Measurements from ENCODE around the gene VWA7. TPM values are rescaled to one million over a fixed set of nuclear protein-coding genes. Genes with fewer than 3 reads are reported as not detected.

VWA7 gene
- total RNA-seq, 4 donors from 2014 or later = 1.2 to 8.9 (median 5.4) TPM

DNA sequence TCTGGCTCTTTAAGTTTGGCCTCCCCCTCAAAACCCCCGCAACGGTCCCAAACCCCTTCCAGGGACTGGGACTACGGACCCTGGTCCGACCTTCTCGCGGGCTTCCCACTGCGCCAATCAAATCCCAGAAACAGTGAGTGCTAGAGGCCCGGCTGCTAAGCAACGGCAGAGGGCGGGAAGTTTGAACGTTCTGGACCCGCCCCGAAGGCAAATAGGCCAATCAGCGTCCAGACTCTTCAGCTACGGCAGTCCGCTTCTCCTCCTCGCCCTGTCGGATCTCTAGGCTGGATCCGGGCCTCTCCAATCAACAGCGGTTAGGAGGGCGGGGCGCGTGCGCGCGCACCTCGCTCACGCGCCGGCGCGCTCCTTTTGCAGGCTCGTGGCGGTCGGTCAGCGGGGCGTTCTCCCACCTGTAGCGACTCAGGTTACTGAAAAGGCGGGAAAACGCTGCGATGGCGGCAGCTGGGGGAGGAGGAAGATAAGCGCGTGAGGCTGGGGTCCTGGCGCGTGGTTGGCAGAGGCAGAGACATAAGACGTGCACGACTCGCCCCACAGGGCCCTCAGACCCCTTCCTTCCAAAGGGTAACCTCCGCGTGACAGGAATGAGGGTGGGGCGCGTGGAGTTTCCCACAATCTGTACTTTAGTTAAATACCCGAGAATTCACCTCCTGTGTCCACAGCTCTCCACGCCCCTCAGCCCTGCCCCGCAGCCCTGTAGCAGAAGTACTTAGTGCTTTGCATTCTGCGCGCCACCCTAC, 37.3 kb downstream of the VWA7 start, which contains the start of gene MSH5:
MSH5 (plus strand) TSS at position 367 of the 758 bp plus-strand sequence. CDS start 462 bp downstream, outside the sequence.
- H3K27ac ChIP-seq = peak within 1 kb of the TSS in 1 of 3 donors; percentile 11

DNA sequence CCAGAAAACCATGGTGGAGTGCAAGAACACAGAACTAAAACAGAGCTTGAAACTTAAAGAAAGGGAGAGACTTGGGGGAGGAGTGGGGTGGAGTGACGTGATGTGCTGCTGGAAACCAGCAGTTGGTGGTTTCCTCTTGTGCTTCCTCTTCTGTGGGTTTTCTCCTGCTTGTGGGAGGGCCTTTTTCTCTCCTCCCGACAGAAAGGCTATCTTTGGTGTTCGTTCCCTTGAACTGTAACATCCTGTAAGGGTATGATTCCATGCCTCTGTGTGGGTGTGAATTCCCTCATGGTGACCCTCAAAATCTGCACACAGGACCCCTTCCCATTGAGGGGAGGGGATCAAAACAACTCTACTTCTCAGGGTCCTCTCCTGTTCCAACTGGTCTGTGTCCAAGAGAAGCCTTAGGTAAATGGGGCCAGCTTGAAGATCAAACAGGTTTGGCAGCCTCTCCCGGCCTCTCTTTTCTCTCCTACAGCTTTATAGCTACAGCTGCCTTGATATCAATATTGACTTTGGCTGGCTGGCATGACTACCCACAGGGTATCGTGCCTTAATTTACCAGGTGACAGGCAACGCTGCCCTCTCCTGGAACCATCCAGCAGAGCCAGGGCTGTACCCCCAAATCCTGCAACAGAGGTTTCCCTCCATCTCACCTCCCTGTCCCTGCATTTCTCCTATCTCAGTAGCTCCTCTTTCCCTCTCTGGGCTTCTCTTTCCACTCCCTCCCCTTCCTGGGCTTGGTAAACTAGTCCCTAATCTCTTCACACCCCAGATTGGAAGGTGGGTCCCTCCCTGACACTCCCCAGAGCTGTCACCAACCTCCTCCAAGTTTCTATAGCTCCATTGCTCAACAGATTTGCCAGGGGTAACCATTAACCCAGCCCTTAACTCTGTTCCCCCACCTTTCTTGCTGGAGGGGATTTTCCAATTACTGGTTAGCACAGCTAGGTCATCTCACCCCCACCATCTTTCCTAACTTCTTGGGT, 38.8 kb downstream of the VWA7 start:
- peaks cover 26 to 42% of the 10 kb centered on the region in 2 donors for H3K4me1 ChIP-seq
- H3K36me3 ChIP-seq = peaks cover 7 to 11% of the 10 kb centered on the region in 2 donors
- no peaks in the 10 kb centered on the region for H3K27me3 ChIP-seq
- no peaks in the 10 kb centered on the region for H3K9me3 ChIP-seq
- H3K4me3 ChIP-seq (replicated peaks in 1 of 3) = no peak overlapping the region
- TF ChIP-seq, protein P1, sequence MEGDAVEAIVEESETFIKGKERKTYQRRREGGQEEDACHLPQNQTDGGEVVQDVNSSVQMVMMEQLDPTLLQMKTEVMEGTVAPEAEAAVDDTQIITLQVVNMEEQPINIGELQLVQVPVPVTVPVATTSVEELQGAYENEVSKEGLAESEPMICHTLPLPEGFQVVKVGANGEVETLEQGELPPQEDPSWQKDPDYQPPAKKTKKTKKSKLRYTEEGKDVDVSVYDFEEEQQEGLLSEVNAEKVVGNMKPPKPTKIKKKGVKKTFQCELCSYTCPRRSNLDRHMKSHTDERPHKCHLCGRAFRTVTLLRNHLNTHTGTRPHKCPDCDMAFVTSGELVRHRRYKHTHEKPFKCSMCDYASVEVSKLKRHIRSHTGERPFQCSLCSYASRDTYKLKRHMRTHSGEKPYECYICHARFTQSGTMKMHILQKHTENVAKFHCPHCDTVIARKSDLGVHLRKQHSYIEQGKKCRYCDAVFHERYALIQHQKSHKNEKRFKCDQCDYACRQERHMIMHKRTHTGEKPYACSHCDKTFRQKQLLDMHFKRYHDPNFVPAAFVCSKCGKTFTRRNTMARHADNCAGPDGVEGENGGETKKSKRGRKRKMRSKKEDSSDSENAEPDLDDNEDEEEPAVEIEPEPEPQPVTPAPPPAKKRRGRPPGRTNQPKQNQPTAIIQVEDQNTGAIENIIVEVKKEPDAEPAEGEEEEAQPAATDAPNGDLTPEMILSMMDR (IDR thresholded peaks at IDR 0.05) = no peak
- peak in 1 of 2 donors; percentile 22 for TF ChIP-seq POLR2A (IDR thresholded peaks at IDR 0.05)
- DNase-seq = no peak
- intact Hi-C loops (cut with DNase I) = loop anchor here (5.0 kb wide), 1 partner anchor 36 kb away; the partner anchor contains the start of gene ABHD16A
- peak overlapping the region; percentile 27 to 82 (median 64) for H3K27ac ChIP-seq
- WGBS, 2 donors = 16 to 19% methylated on average over 6 of the region's 6 CpGs

More for the DNA sequence above, 37.3 kb downstream of the VWA7 start, which contains the start of gene MSH5:
- WGBS, 2 donors = 0 to 2% methylated on average over 28 to 29 of the region's 58 CpGs
- Histone ChIP-seq H3K4me1 (peaks cover 18 to 29% of the 10 kb centered on the region in 2 donors), H3K9me3 (no peaks in the 10 kb centered on the region), H3K27me3 (no peaks in the 10 kb centered on the region), H3K36me3 (no peaks in the 10 kb centered on the region), H3K4me3 (replicated peaks in 1 of 3) (peak within 1 kb of the TSS; percentile 19 to 48 (median 33))
- TF ChIP-seq, protein P1 (IDR thresholded peaks at IDR 0.05) = no peak
- peak in 1 of 2 donors; percentile 74 for TF ChIP-seq POLR2A (IDR thresholded peaks at IDR 0.05)
- peak; percentile 99 for DNase-seq
- intact Hi-C loops (cut with DNase I) = loop anchor here (5.0 kb wide), 1 partner anchor 38 kb away; the partner anchor contains the start of gene ABHD16A

DNA sequence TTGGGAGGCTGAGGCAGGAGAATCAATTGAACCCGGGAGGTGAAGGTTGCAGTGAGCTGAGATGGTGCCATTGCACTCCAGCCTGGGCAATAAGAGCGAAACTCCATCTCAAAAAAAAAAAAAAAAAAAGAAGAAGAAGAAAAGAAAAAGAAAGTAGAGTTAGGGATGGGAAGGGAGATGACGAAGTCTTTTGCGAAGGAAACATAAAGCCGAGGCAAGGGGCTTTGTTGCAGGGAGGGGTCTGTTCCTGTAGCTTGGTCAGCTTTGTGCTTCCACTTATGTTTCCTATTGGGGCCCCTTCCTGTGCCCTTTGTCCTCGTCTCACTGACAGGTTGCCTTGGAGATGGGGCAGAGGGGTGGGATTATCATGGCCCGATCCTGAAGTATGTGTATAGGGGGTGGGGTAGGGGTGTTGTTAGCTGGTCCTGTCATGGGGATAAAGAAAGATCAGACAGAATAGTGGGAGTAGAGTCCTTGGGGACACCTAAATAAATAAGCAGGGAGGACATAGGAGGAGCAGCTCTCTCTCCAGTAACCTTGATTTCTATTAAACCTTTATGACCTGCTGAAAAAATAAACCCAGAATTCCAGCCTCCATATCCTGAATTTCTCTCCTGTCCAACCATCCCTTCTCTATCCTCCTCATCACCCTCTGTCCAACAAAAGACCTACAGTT, 39.7 kb downstream of the VWA7 start:
- TF ChIP-seq POLR2A (IDR thresholded peaks at IDR 0.05) = no peak
- TF ChIP-seq, protein P1 (IDR thresholded peaks at IDR 0.05) = no peak
- Histone ChIP-seq H3K27me3 (no peaks in the 10 kb centered on the region), H3K36me3 (peaks cover 15 to 20% of the 10 kb centered on the region in 2 donors), H3K4me1 (peaks cover 26 to 42% of the 10 kb centered on the region in 2 donors), H3K9me3 (no peaks in the 10 kb centered on the region), H3K4me3 (replicated peaks in 1 of 3) (no peak overlapping the region), H3K27ac (peak overlapping the region in 2 of 3 donors; percentile 82 to 90)
- 51 to 55% methylated on average over 7 of the region's 7 CpGs for WGBS, 2 donors
- intact Hi-C loops (cut with DNase I) = loop anchor here (5.0 kb wide), 1 partner anchor 35 kb away; the partner anchor contains the start of gene ABHD16A
- no peak for DNase-seq

- TF ChIP-seq, protein P1 (IDR thresholded peaks at IDR 0.05) = no peak
- no peak for TF ChIP-seq POLR2A (IDR thresholded peaks at IDR 0.05)
- DNase-seq = no peak
- H3K9me3 ChIP-seq = no peaks in the 10 kb centered on the region
- peaks cover 26 to 42% of the 10 kb centered on the region in 2 donors for H3K4me1 ChIP-seq
- 40 to 42% methylated on average over 10 of the region's 10 CpGs for WGBS, 2 donors
- peaks cover 21 to 26% of the 10 kb centered on the region in 2 donors for H3K36me3 ChIP-seq
- peak overlapping the region in 2 of 3 donors; percentile 42 to 68 for H3K4me3 ChIP-seq (replicated peaks in 1 of 3)
- peak overlapping the region; percentile 82 to 91 (median 90) for H3K27ac ChIP-seq
- intact Hi-C loops (cut with DNase I) = loop anchor here (5.0 kb wide), 1 partner anchor 35 kb away; the partner anchor contains the start of gene ABHD16A
- H3K27me3 ChIP-seq = no peaks in the 10 kb centered on the region
Observed at GRCh38 chr6:31736768-31737314, 40.3 kb downstream of the VWA7 start.
